Smooth muscle cell of bladder (primary cell): ENCODE results near the gene SLC19A2. TPM values are rescaled to one million over a fixed set of nuclear protein-coding genes. Genes with fewer than 3 reads are reported as not detected.

Source experiments
- total RNA-seq: library from RNA; depleted of rRNA; stranded (reverse); fragments of >200 nt; gene quantifications from 2 replicates; pipeline ENCODE4 v1.2.3, GENCODE V29; 2014

The SLC19A2 gene, protein sequence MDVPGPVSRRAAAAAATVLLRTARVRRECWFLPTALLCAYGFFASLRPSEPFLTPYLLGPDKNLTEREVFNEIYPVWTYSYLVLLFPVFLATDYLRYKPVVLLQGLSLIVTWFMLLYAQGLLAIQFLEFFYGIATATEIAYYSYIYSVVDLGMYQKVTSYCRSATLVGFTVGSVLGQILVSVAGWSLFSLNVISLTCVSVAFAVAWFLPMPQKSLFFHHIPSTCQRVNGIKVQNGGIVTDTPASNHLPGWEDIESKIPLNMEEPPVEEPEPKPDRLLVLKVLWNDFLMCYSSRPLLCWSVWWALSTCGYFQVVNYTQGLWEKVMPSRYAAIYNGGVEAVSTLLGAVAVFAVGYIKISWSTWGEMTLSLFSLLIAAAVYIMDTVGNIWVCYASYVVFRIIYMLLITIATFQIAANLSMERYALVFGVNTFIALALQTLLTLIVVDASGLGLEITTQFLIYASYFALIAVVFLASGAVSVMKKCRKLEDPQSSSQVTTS
- 8.1 and 10.7 TPM in 2 replicates for total RNA-seq

DNA sequence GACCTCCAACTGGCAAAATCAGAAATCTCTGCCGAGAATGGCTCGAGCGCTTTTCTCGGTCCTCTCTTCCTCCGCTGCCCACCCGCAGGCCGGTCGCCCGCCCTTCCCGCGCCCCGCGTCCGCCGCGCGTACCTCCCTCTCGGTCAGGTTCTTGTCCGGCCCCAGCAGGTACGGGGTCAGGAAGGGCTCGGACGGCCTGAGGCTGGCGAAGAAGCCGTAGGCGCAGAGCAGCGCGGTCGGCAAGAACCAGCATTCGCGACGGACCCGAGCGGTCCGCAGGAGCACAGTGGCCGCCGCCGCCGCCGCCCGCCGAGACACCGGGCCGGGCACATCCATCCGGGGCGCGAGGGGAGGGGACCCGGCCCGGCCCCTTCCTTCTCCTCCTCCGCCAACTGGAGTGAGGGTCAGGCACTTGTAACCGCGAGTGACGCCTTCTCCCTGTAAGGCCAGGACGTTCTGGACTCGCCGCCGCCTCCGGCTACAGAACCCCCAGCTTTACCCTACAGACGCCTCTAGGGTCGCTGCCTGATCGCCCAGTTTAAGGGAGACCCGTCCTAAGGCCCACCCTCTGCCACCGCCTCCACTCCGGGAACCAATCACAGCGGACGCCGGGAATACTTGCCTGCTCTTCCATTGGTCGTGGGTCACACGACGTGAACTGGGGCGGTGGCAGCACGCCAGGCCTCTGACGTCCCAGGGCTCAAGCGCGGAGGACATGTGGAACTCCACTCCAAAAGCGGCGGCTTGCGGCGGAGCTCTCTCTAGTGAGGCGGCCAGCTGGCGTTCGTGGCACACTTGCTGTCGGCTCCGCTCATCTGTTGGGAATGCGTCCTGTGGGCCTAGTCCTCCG is at the start of gene SLC19A2:
Gene SLC19A2 (minus strand): TSS at position 514 of the 850 bp plus-strand sequence. CDS start 178 bp downstream, at position 336.

DNA sequence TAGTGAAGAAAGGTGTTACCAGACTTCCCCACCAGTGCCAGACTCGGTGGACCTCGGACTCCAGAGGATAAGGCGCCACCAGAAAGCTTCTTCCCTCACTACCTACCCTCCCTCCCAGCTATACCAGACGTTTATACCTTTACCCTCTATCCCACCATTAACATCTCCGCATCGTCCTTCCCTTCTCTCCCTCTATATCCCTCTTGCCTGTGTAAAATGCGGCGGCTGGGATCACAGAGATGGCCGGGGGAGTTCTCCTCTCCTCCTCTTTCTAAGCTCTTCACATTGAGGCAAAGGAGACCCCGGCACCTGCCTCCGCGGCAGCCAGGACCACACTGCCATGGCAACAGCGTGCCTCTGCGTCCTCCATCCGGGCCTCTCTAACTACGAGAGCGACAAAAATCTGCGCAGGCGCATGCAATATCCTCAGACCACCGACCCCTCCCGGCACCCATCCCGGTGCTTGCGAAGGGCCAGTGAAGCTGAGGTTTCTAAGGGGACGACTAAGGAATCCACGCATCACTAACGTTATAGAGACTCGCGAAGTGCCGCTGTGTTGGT is 58.6 kb downstream of the SLC19A2 start, which contains the start of gene CCDC181:
Gene CCDC181 (minus strand): TSS at position 394 of the 561 bp plus-strand sequence. CDS start 2,547 bp downstream, outside the sequence.

Other genes with a start within 250 kb of the SLC19A2 start
- gene NME7, start 118.1 kb downstream of the SLC19A2 start, total RNA-seq: 12.2 and 17.7 TPM in 2 replicates
- 21.5 and 31.2 TPM in 2 replicates for gene BLZF1, start 117.7 kb downstream of the SLC19A2 start, total RNA-seq
- gene CCDC181, start 58.5 kb downstream of the SLC19A2 start, total RNA-seq: 0.09 and 0.14 TPM in 2 replicates
- gene F5, start 100.5 kb upstream of the SLC19A2 start, total RNA-seq: under 0.01 TPM in 1 of 2 replicates, not detected in the other
- gene SELP, start 144.2 kb upstream of the SLC19A2 start, total RNA-seq: not detected in 2 replicates
- 0.09 and 0.14 TPM in 2 replicates for gene SELL, start 225.7 kb upstream of the SLC19A2 start, total RNA-seq
- not detected in 2 replicates for gene SELE, start 248.1 kb upstream of the SLC19A2 start, total RNA-seq